IPS-NIHi7 (cell line): ENCODE results near the gene PLAC1.

ENCODE experiments used
- DNase-seq: peaks from one replicate; pipeline ENCODE4 v3.0.0; 2012; ENCODE audit warnings: mixed read lengths; ENCODE audit errors: extremely low spot score

PLAC1 gene

GRCh38 chrX:134588806-134589205 is 69.5 kb downstream of the PLAC1 start:
- DNase-seq = no peak

- DNase-seq = no peak
Observed at GRCh38 chrX:134580907-134581306, 77.4 kb downstream of the PLAC1 start.

- no peak for DNase-seq
Observed at GRCh38 chrX:134573683-134574035, 84.6 kb downstream of the PLAC1 start.

GRCh38 chrX:134572816-134573682 is 85.2 kb downstream of the PLAC1 start:
- DNase-seq = no peak

- no peak for DNase-seq
Observed at GRCh38 chrX:134571796-134572195, 86.5 kb downstream of the PLAC1 start.

GRCh38 chrX:134570899-134571298 is 87.4 kb downstream of the PLAC1 start:
- no peak for DNase-seq

GRCh38 chrX:134570509-134570846 is 87.8 kb downstream of the PLAC1 start:
- DNase-seq = no peak

- DNase-seq = no peak
Observed at GRCh38 chrX:134569306-134569705, 89.0 kb downstream of the PLAC1 start.

GRCh38 chrX:134568285-134569016 is 89.8 kb downstream of the PLAC1 start:
- no peak for DNase-seq

- DNase-seq = no peak
Observed at GRCh38 chrX:134566506-134566905, 91.8 kb downstream of the PLAC1 start.

- no peak for DNase-seq
Observed at GRCh38 chrX:134562002-134562401, 96.3 kb downstream of the PLAC1 start.

GRCh38 chrX:134558133-134558532 is 100.1 kb downstream of the PLAC1 start:
- DNase-seq = no peak

GRCh38 chrX:134554291-134554690 is 104.0 kb downstream of the PLAC1 start:
- DNase-seq = no peak

GRCh38 chrX:134552351-134552750 is 105.9 kb downstream of the PLAC1 start:
- DNase-seq = no peak

GRCh38 chrX:134551376-134552048 is 106.8 kb downstream of the PLAC1 start:
- DNase-seq = no peak

- DNase-seq = no peak
Observed at GRCh38 chrX:134548257-134549201, 109.7 kb downstream of the PLAC1 start.

- no peak for DNase-seq
Observed at GRCh38 chrX:134547047-134547679, 111.1 kb downstream of the PLAC1 start.

- no peak for DNase-seq
Observed at GRCh38 chrX:134546187-134546586, 112.1 kb downstream of the PLAC1 start.

GRCh38 chrX:134545510-134545909 is 112.8 kb downstream of the PLAC1 start:
- no peak for DNase-seq

- no peak for DNase-seq
Observed at GRCh38 chrX:134544513-134545151, 113.6 kb downstream of the PLAC1 start.

- no peak for DNase-seq
Observed at GRCh38 chrX:134544135-134544512, 114.1 kb downstream of the PLAC1 start.
